ENCODE data around the gene CARD18. TPM values are rescaled to one million over a fixed set of nuclear protein-coding genes. Genes with fewer than 3 reads are reported as not detected.

The CARD18 gene
- total and polyA plus RNA-seq, 2 experiments from 2014 or later, result not detected

- no peaks in the 10 kb centered on the region for H3K36me3 Mint-ChIP-seq (ENCODE audit: low read depth)
- Histone ChIP-seq H3K4me3 (no peak overlapping the region), H3K79me2 (replicated peaks; ENCODE audit: insufficient read depth) (no peaks in the 10 kb centered on the region), H2AFZ (no peak overlapping the region), H4K20me1 (replicated peaks; ENCODE audit: insufficient read depth) (no peaks in the 10 kb centered on the region), H3K4me2 (no peak overlapping the region), H3K36me3 (ENCODE audit: insufficient read depth) (no peaks in the 10 kb centered on the region), H3K27me3 (ENCODE audit: insufficient read depth) (no peaks in the 10 kb centered on the region), H3K4me1 (ENCODE audit: insufficient read depth) (no peaks in the 10 kb centered on the region), H3F3A (replicated peaks; ENCODE audit: low read depth) (no peaks in the 10 kb centered on the region), H3K27ac (ENCODE audit: low read depth) (no peak overlapping the region), H3K9me2 (ENCODE audit: insufficient read depth) (no peaks in the 10 kb centered on the region)
- H3K27ac Mint-ChIP-seq, result no peak overlapping the region
- ATAC-seq (no peak), DNase-seq (ENCODE audit: low spot score) (no peak)
- no peak overlapping the region for H3K4me3 Mint-ChIP-seq
- no peaks in the 10 kb centered on the region for H3K4me1 Mint-ChIP-seq
- H3K27me3 Mint-ChIP-seq (ENCODE audit: insufficient read depth, low read depth, poor library complexity), result no peaks in the 10 kb centered on the region
- TF ChIP-seq POLR2AphosphoS5 (IDR thresholded peaks at IDR 0.05; ENCODE audit: low read depth) (no peak), EZH2phosphoT487 (IDR thresholded peaks at IDR 0.05; ENCODE audit: unreplicated experiment) (no peak), ZNF331 (CRISPR knock-in tag; IDR thresholded peaks at IDR 0.05; ENCODE audit: low read depth) (no peak), EZH2 (IDR thresholded peaks at IDR 0.05; ENCODE audit: low read depth, unreplicated experiment) (no peak), REST (IDR thresholded peaks at IDR 0.05; ENCODE audit: unreplicated experiment) (no peak), ETS1 (IDR thresholded peaks at IDR 0.05) (no peak), CTCF (conservative IDR thresholded peaks at IDR 0.05; ENCODE audit: low read depth in 2 of 2) (no peak), CREB1 (CRISPR knock-in tag; IDR thresholded peaks at IDR 0.05; ENCODE audit: low read depth) (no peak), ZNF462 (CRISPR knock-in tag; IDR thresholded peaks at IDR 0.05) (no peak), JUNB (IDR thresholded peaks at IDR 0.05; ENCODE audit: unreplicated experiment) (no peak), ZNF114 (CRISPR knock-in tag; IDR thresholded peaks at IDR 0.05) (no peak), STAT1 (IDR thresholded peaks at IDR 0.05; ENCODE audit: unreplicated experiment) (no peak), NANOG (IDR thresholded peaks at IDR 0.05; ENCODE audit: borderline replicate concordance) (no peak)
- no peaks in the 10 kb centered on the region for H3K9me3 Mint-ChIP-seq
Measured at GRCh38 chr11:105179542-105180278, 40.1 kb upstream of the CARD18 start.

Measured in GM23338 (cell line).